Endothelial cell of umbilical vein (primary cell): ENCODE measurements around the gene CD200R1. TPM values are rescaled to one million over a fixed set of nuclear protein-coding genes. Genes with fewer than 3 reads are reported as not detected.

ENCODE experiments used
- BruUV-seq: library from RNA; stranded (reverse); fragments of 400-500 nt; replicated peaks from 2 replicates; lab custom pipeline; 2021; lab: Mats Ljungman, UMichigan
- CTCF ChIA-PET: fragments of 300-600, 350-600 bp; sonication (Branson Sonifier 250); formaldehyde crosslinking; loops from one replicate; lab custom pipeline; 2021; ENCODE audit warnings: antibody characterized with exemption, inconsistent platforms; lab: Charles Lee
- POLR2A ChIA-PET: fragments of 300-600, 350-600 bp; sonication (Branson Sonifier 250); formaldehyde crosslinking; loops from one replicate; lab custom pipeline; 2021; ENCODE audit warnings: antibody characterized with exemption, inconsistent platforms; lab: Charles Lee
- DNase-seq: peaks from one replicate; pipeline ENCODE4 v3.0.0-alpha.2; 2011; ENCODE audit warnings: low read depth, low spot score
- FAIRE-seq: peaks from 2 replicates; lab custom pipeline; 2011; peaks lifted over from hg19 to GRCh38; lab: Jason Lieb, UNC
- H2AFZ ChIP-seq: 2 replicates; pipeline ENCODE4 v1.6.0; 2012; ENCODE audit warnings: low read depth, low read length, control low read depth, inconsistent platforms
- H3K27ac ChIP-seq: 2 replicates; pipeline ENCODE4 v1.5.1; 2011; ENCODE audit warnings: low read depth, mild to moderate bottlenecking, control low read depth, low read length, moderate library complexity; ENCODE audit not compliant: insufficient read depth
- H3K27me3 ChIP-seq, 2 experiments: 2 replicates each; pipeline versions ENCODE4 v1.6.0 to v1.6.1; 2011; ENCODE audit warnings: low read length in 2 of 2, mixed read lengths in 1 of 2; ENCODE audit not compliant: control insufficient read depth in 2 of 2, insufficient read depth in 2 of 2
- H3K36me3 ChIP-seq, 2 experiments: 2 replicates in 1 of 2; 3 replicates in 1 of 2; pipeline ENCODE4 v1.5.1; 2011; ENCODE audit warnings: low read length in 2 of 2, mild to moderate bottlenecking in 1 of 2, moderate library complexity in 1 of 2; ENCODE audit not compliant: control insufficient read depth in 2 of 2, insufficient read depth in 2 of 2; ENCODE audit errors: extremely low read depth in 1 of 2
- H3K4me1 ChIP-seq: 3 replicates; pipeline ENCODE4 v1.5.1; 2011; ENCODE audit warnings: mild to moderate bottlenecking, low read length; ENCODE audit not compliant: control insufficient read depth, insufficient read depth; ENCODE audit errors: extremely low read depth
- H3K4me2 ChIP-seq: 2 replicates; pipeline ENCODE4 v1.6.1; 2011; ENCODE audit warnings: low read length, control low read depth, mixed read lengths; ENCODE audit not compliant: insufficient read depth
- H3K4me3 ChIP-seq, 3 experiments: fragments of 200-600 bp in 1 of 3; sonication (generic), shearing (Covaris generic) in 1 of 3; replicated peaks in 1 of 3; 2 replicates each; pipeline ENCODE4 v1.5.1; 2011 to 2016; ENCODE audit warnings: control low read depth in 3 of 3, low read length in 3 of 3, mild to moderate bottlenecking in 2 of 3, inconsistent platforms in 1 of 3, low read depth in 1 of 3, moderate library complexity in 1 of 3; ENCODE audit not compliant: insufficient read depth in 1 of 3
- H3K79me2 ChIP-seq: 2 replicates; pipeline ENCODE4 v1.6.0; 2012; ENCODE audit warnings: low read length, inconsistent platforms; ENCODE audit not compliant: control insufficient read depth, insufficient read depth
- H3K9ac ChIP-seq: replicated peaks from 2 replicates; pipeline ENCODE3; 2011; ENCODE audit warnings: low read length, control low read depth; ENCODE audit not compliant: insufficient read depth; ENCODE audit errors: extremely low read depth
- H3K9me1 ChIP-seq: replicated peaks from 3 replicates; pipeline ENCODE4 v1.6.0; 2011; ENCODE audit warnings: mild to moderate bottlenecking, low read length; ENCODE audit not compliant: control insufficient read depth, insufficient read depth; ENCODE audit errors: extremely low read depth
- H3K9me3 ChIP-seq: replicated peaks from 2 replicates; pipeline ENCODE4 v1.5.1; 2012; ENCODE audit warnings: low read length, inconsistent platforms; ENCODE audit not compliant: control insufficient read depth, insufficient read depth
- H4K20me1 ChIP-seq: replicated peaks from 2 replicates; pipeline ENCODE3; 2011; ENCODE audit warnings: mild to moderate bottlenecking, low read length; ENCODE audit not compliant: control insufficient read depth, insufficient read depth; ENCODE audit errors: extremely low read depth
- CTCF ChIP-seq, 2 donors: IDR thresholded peaks; 1 replicate in 1 of 2; 2 replicates in 1 of 2; pipeline ENCODE4 v1.5.1; 2011; ENCODE audit warnings: low read length in 2 of 2, mild to moderate bottlenecking in 2 of 2, moderate library complexity in 2 of 2, control low read depth in 1 of 2, inconsistent platforms in 1 of 2, low read depth in 1 of 2; ENCODE audit not compliant: insufficient read depth in 1 of 2; ENCODE audit errors: extremely low read depth in 1 of 2
- EZH2 ChIP-seq: IDR thresholded peaks from 2 replicates; pipeline ENCODE4 v1.6.1; 2012; ENCODE audit warnings: borderline replicate concordance, low read depth, mild to moderate bottlenecking, moderate library complexity, low read length, inconsistent platforms; ENCODE audit not compliant: severe bottlenecking
- FOS ChIP-seq: IDR thresholded peaks from 2 replicates; pipeline ENCODE4 v1.6.1; 2011; ENCODE audit warnings: mild to moderate bottlenecking, low read length, moderate library complexity, borderline replicate concordance; ENCODE audit not compliant: insufficient read depth
- GATA2 ChIP-seq: IDR thresholded peaks from 2 replicates; pipeline ENCODE4 v1.7.0; 2011; ENCODE audit warnings: low read depth, mild to moderate bottlenecking, moderate library complexity, mixed read lengths, low read length; ENCODE audit not compliant: insufficient read length, insufficient read depth
- JUN ChIP-seq: IDR thresholded peaks from 2 replicates; pipeline ENCODE4 v1.6.1; 2011; ENCODE audit warnings: borderline replicate concordance, low read depth; ENCODE audit not compliant: insufficient read length, insufficient read depth
- MYC ChIP-seq: IDR thresholded peaks from one replicate; pipeline ENCODE4 v1.6.1; 2011; ENCODE audit warnings: mild to moderate bottlenecking, low read depth, low read length
- POLR2A ChIP-seq: IDR thresholded peaks from 2 replicates; pipeline ENCODE4 v1.6.1; 2012; ENCODE audit warnings: low read depth, mild to moderate bottlenecking, control low read depth, low read length
- POLR2AphosphoS5 ChIP-seq: IDR thresholded peaks from 2 replicates; pipeline ENCODE4 v1.6.1; 2012; ENCODE audit warnings: low read depth, mild to moderate bottlenecking, control low read depth, low read length, moderate library complexity; ENCODE audit not compliant: insufficient read depth
- dilution Hi-C: fragments of 300-500 bp; cut with MboI; formaldehyde crosslinking; loops from one replicate; pipeline ENCODE4 v1.15.0; 2019; ENCODE audit warnings: low sequenced_read_pairs; ENCODE audit not compliant: extremely low pct_ligation_motif_present
- intact Hi-C: fragments of 100-400 bp; cut with micrococcal nuclease; formaldehyde crosslinking; loops from one replicate; pipeline ENCODE4 v1.10.0; 2022
- polyA plus RNA-seq, 4 experiments: library from polyadenylated mRNA; depleted of rRNA in 3 of 4; stranded (reverse) in 3 of 4; unstranded in 1 of 4; fragments of >200 nt; gene quantifications; 2 replicates each; pipeline versions ENCODE4 v1.2.1 to v1.2.3, GENCODE V29; 2011 to 2012; ENCODE audit warnings: missing spikeins in 1 of 4
- total RNA-seq: library from RNA; stranded (reverse); gene quantifications from 2 replicates; pipeline ENCODE4 v1.2.3, GENCODE V29; 2021
- TF ChIP-seq, protein P1 (sequence below): IDR thresholded peaks from 2 replicates; pipeline ENCODE4 v1.6.1; 2011; ENCODE audit not compliant: insufficient read depth, insufficient read length

CD200R1 gene
- total and polyA plus RNA-seq, 2 donors (not counting 3 experiments of a cell fraction or from before 2014, with no cell fraction given), result not detected

DNA sequence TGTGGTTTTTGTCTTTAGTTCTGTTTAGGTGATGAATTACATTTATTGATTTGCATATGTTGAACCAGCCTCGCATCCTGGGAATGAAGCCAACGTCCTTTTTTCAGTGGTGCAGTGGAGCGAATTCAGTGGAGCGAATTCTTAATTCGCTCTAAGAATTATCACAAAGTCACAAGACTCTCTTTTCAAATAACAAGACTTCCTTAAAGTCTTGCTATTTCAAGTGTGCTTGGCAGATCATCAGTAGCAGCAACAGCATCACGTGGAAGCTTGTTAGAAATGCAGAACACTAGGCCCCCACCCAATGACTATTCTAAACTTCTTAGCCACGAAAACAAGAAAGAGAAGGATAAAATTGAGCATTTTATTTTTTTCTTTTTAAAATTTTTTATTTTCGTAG is 70.1 kb downstream of the CD200R1 start:
- Histone ChIP-seq H3K9me1 (no peaks in the 10 kb centered on the region), H3K9ac (no peak overlapping the region), H2AFZ (no peak overlapping the region), H3K27ac (no peak overlapping the region), H3K4me2 (no peak overlapping the region), H3K9me3 (no peaks in the 10 kb centered on the region), H3K36me3 (no peaks in the 10 kb centered on the region), H3K4me1 (no peaks in the 10 kb centered on the region), H4K20me1 (no peaks in the 10 kb centered on the region), H3K4me3 (no peak overlapping the region), H3K79me2 (no peaks in the 10 kb centered on the region), H3K27me3 (no peaks in the 10 kb centered on the region)
- ChIA-PET POLR2A (no interaction called here), CTCF (interaction anchor here (1.7 kb wide), 1 partner anchor 15 kb away, joined by 3 read pairs; no protein-coding TSS in a partner anchor)
- BruUV-seq, result no TSS peak
- TF ChIP-seq GATA2, result no peak
- TF ChIP-seq EZH2, result no peak
- TF ChIP-seq CTCF (IDR thresholded peaks at IDR 0.05; ENCODE audit: extremely low read depth in 1 of 2, insufficient read depth in 1 of 2, low read depth in 1 of 2, low read length in 2 of 2), result no peak
- no peak for TF ChIP-seq FOS
- TF ChIP-seq JUN, result no peak
- TF ChIP-seq MYC, result no peak
- TF ChIP-seq POLR2AphosphoS5, result no peak
- TF ChIP-seq, protein P1, sequence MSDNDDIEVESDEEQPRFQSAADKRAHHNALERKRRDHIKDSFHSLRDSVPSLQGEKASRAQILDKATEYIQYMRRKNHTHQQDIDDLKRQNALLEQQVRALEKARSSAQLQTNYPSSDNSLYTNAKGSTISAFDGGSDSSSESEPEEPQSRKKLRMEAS, result no peak
- TF ChIP-seq POLR2A, result no peak
- DNase-seq (no peak), FAIRE-seq (no peak)
- dilution Hi-C loops, result no loop called here
- intact Hi-C loops, result no loop called here
